ENCODE measurements around the gene THRA. TPM values are rescaled to one million over a fixed set of nuclear protein-coding genes. Genes with fewer than 3 reads are reported as not detected.
A peak's percentile ranks its signal among the peaks of the same experiment; 100 is the strongest.

Gene THRA
- total and polyA plus RNA-seq, 9 of the 15 experiments (the other 6 are each of a cell fraction or from before 2014, with no cell fraction given), result 0.34 to 23.4 (median 12.7) TPM

GRCh38 chr17:40021451-40021971 lies 41.3 kb upstream of the THRA start:
- Histone ChIP-seq H3K4me3 (no peak overlapping the region), H3K27ac (ENCODE audit: extremely low read depth, low read depth, low read length) (no peak overlapping the region), H3K79me2 (ENCODE audit: control insufficient read depth, insufficient read depth, low read length) (no peaks in the 10 kb centered on the region), H3K27me3 (ENCODE audit: control insufficient read depth in 2 of 2, insufficient read depth in 2 of 2, low read length in 2 of 2) (no peaks in the 10 kb centered on the region), H3K9me3 (replicated peaks; ENCODE audit: control insufficient read depth, insufficient read depth, low read depth, low read length) (no peaks in the 10 kb centered on the region), H3K9ac (ENCODE audit: insufficient read depth in 1 of 2, low read depth in 2 of 2, low read length in 2 of 2) (no peak overlapping the region), H4K20me1 (replicated peaks; ENCODE audit: control insufficient read depth, insufficient read depth, low read length) (0 out of 2 replicates have a peak, but pooled peaks cover 3% of the 10 kb centered on the region), H3K4me2 (ENCODE audit: insufficient read depth, low read length) (no peak overlapping the region), H3K4me1 (replicated peaks in 1 of 2; ENCODE audit: control insufficient read depth in 2 of 2, insufficient read depth in 2 of 2, low read length in 2 of 2) (peaks cover 0 to 35% of the 10 kb centered on the region in 2 experiments; a peak in 3 of 5 replicates), H3K9me1 (ENCODE audit: control insufficient read depth, insufficient read depth, low read length) (no peaks in the 10 kb centered on the region), H2AFZ (ENCODE audit: low read depth, low read length) (no peak overlapping the region), H3K36me3 (ENCODE audit: control insufficient read depth, insufficient read depth, low read length) (peaks cover 77% of the 10 kb centered on the region)
- 98% methylated on average over 8 of the region's 9 CpGs for WGBS (ENCODE audit: insufficient coverage, low coverage, missing lambda C conversion rate)
- in situ Hi-C loops (cut with MboI), result loop anchor here (25.0 kb wide), 1 partner anchor 266 kb away; the partner anchor contains the start of gene CDC6
- DNase-seq (ENCODE audit: extremely low read depth in 1 of 4, low spot score in 3 of 4) (peak in 1 of 4 experiments; percentile 9), ATAC-seq (no peak), FAIRE-seq (no peak)
- intact Hi-C loops (cut with micrococcal nuclease), result no loop called here
- ChIA-PET POLR2A (interaction anchor here (0.5 to 1.6 kb wide), 4 partner anchors 13 to 1210 kb away, joined by 3 to 6 read pairs (median 3); no protein-coding TSS in a partner anchor), CTCF (ENCODE audit: low intra/inter-chr PET ratio) (no interaction called here)
- no TSS peak for BruUV-seq (replicated peaks)
- no peak for TF ChIP-seq SOX6 (IDR thresholded peaks at IDR 0.05)
- no peak for TF ChIP-seq ZNF512 (tag; IDR thresholded peaks at IDR 0.05)
- TF ChIP-seq DNMT1 (IDR thresholded peaks at IDR 0.05), result no peak
- no peak for TF ChIP-seq ZNF589 (CRISPR knock-in tag; IDR thresholded peaks at IDR 0.05; ENCODE audit: low read depth)
- TF ChIP-seq ZNF140 (CRISPR knock-in tag; IDR thresholded peaks at IDR 0.05), result no peak
- TF ChIP-seq ZNF224 (CRISPR knock-in tag; IDR thresholded peaks at IDR 0.05), result no peak
- no peak for TF ChIP-seq CCNT2 (IDR thresholded peaks at IDR 0.05; ENCODE audit: borderline replicate concordance, extremely low read depth, insufficient read length, low read depth, low read length)
- TF ChIP-seq RBM34 (IDR thresholded peaks at IDR 0.05; ENCODE audit: borderline replicate concordance, insufficient read depth, low read length), result no peak
- TF ChIP-seq KDM1A (IDR thresholded peaks at IDR 0.05), result no peak
- TF ChIP-seq FOXA1 (IDR thresholded peaks at IDR 0.05; ENCODE audit: borderline replicate concordance), result no peak
- TF ChIP-seq TRIM25 (IDR thresholded peaks at IDR 0.05; ENCODE audit: borderline replicate concordance), result no peak
- no peak for TF ChIP-seq CUX1 (CRISPR knock-in tag; IDR thresholded peaks at IDR 0.05)

All from K562 (cell line).